ENCODE measurements around the gene RGS3.

RGS3 gene

DNA sequence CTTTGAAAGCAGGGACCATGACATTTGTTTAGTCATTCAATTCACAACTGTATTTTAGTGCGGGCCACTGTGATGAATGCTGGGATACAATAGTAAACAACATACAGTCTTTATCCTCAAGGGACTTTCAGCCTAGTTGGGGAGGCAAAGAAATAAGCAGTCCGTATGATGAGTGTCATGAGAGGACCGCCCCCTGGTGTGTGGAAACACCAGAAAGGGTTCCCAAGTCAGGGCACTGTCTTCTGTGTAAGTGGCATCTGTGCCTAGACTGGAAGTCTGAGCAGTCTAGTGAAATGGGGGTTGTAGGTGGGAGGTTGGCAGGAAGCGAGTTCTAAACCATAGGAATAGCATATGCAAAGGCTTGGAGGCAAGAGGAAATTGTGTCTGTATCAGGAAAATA is 46.2 kb upstream of the RGS3 start:
- no peak overlapping the region for H3K4me3 ChIP-seq (ENCODE audit: low read depth, low read length)
- no peak for TF ChIP-seq ZNF843 (tag by site-specific recombination; IDR thresholded peaks at IDR 0.05)
- TF ChIP-seq ZNF114 (tag by site-specific recombination; IDR thresholded peaks at IDR 0.05) = no peak
- TF ChIP-seq, protein P1, sequence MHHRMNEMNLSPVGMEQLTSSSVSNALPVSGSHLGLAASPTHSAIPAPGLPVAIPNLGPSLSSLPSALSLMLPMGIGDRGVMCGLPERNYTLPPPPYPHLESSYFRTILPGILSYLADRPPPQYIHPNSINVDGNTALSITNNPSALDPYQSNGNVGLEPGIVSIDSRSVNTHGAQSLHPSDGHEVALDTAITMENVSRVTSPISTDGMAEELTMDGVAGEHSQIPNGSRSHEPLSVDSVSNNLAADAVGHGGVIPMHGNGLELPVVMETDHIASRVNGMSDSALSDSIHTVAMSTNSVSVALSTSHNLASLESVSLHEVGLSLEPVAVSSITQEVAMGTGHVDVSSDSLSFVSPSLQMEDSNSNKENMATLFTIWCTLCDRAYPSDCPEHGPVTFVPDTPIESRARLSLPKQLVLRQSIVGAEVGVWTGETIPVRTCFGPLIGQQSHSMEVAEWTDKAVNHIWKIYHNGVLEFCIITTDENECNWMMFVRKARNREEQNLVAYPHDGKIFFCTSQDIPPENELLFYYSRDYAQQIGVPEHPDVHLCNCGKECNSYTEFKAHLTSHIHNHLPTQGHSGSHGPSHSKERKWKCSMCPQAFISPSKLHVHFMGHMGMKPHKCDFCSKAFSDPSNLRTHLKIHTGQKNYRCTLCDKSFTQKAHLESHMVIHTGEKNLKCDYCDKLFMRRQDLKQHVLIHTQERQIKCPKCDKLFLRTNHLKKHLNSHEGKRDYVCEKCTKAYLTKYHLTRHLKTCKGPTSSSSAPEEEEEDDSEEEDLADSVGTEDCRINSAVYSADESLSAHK (tag by site-specific recombination; IDR thresholded peaks at IDR 0.05) = no peak
- no peak for TF ChIP-seq SCRT2 (tag by site-specific recombination; IDR thresholded peaks at IDR 0.05)
- no peak for TF ChIP-seq ZFP3 (tag by site-specific recombination; IDR thresholded peaks at IDR 0.05; ENCODE audit: low read depth)
- TF ChIP-seq ZNF155 (tag by site-specific recombination; IDR thresholded peaks at IDR 0.05) = no peak
- TF ChIP-seq, protein P2, sequence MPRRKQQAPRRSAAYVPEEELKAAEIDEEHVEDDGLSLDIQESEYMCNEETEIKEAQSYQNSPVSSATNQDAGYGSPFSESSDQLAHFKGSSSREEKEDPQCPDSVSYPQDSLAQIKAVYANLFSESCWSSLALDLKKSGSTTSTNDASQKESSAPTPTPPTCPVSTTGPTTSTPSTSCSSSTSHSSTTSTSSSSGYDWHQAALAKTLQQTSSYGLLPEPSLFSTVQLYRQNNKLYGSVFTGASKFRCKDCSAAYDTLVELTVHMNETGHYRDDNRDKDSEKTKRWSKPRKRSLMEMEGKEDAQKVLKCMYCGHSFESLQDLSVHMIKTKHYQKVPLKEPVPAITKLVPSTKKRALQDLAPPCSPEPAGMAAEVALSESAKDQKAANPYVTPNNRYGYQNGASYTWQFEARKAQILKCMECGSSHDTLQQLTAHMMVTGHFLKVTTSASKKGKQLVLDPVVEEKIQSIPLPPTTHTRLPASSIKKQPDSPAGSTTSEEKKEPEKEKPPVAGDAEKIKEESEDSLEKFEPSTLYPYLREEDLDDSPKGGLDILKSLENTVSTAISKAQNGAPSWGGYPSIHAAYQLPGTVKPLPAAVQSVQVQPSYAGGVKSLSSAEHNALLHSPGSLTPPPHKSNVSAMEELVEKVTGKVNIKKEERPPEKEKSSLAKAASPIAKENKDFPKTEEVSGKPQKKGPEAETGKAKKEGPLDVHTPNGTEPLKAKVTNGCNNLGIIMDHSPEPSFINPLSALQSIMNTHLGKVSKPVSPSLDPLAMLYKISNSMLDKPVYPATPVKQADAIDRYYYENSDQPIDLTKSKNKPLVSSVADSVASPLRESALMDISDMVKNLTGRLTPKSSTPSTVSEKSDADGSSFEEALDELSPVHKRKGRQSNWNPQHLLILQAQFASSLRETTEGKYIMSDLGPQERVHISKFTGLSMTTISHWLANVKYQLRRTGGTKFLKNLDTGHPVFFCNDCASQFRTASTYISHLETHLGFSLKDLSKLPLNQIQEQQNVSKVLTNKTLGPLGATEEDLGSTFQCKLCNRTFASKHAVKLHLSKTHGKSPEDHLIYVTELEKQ (tag by site-specific recombination; IDR thresholded peaks at IDR 0.05; ENCODE audit: borderline replicate concordance) = no peak
- no peak for TF ChIP-seq ZNF555 (tag by site-specific recombination; conservative IDR thresholded peaks at IDR 0.05)
- no peak for TF ChIP-seq SETDB1 (IDR thresholded peaks at IDR 0.05; ENCODE audit: insufficient read length, low read length)
- TF ChIP-seq ZNF560 (tag by site-specific recombination; IDR thresholded peaks at IDR 0.05; ENCODE audit: borderline replicate concordance) = no peak
- TF ChIP-seq, protein P3, sequence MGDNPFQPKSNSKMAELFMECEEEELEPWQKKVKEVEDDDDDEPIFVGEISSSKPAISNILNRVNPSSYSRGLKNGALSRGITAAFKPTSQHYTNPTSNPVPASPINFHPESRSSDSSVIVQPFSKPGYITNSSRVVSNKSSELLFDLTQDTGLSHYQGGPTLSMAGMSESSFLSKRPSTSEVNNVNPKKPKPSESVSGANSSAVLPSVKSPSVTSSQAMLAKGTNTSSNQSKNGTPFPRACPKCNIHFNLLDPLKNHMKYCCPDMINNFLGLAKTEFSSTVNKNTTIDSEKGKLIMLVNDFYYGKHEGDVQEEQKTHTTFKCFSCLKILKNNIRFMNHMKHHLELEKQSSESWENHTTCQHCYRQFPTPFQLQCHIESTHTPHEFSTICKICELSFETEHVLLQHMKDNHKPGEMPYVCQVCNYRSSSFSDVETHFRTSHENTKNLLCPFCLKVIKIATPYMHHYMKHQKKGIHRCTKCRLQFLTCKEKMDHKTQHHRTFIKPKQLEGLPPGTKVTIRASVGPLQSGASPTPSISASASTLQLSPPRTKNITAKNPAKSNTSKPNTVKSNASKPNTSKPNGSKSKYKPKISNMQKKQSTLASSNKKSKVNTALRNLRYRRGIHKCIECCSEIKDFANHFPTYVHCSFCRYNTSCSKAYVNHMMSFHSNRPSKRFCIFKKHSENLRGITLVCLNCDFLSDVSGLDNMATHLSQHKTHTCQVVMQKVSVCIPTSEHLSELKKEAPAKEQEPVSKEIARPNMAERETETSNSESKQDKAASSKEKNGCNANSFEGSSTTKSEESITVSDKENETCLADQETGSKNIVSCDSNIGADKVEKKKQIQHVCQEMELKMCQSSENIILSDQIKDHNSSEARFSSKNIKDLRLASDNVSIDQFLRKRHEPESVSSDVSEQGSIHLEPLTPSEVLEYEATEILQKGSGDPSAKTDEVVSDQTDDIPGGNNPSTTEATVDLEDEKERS (tag by site-specific recombination; IDR thresholded peaks at IDR 0.05) = no peak
- no peak for TF ChIP-seq PRDM1 (tag by site-specific recombination; IDR thresholded peaks at IDR 0.05)
- no peak for TF ChIP-seq EGR2 (tag by site-specific recombination; IDR thresholded peaks at IDR 0.05; ENCODE audit: low read depth)
- no peak for TF ChIP-seq ZNF48 (tag by site-specific recombination; IDR thresholded peaks at IDR 0.05)
- H3K36me3 ChIP-seq (ENCODE audit: control insufficient read depth in 2 of 2, insufficient read depth in 1 of 2, low read length in 2 of 2) = no peaks in the 10 kb centered on the region
- CTCF ChIA-PET = no interaction called here
- no peaks in the 10 kb centered on the region for H3K9me3 ChIP-seq (ENCODE audit: control insufficient read depth, insufficient read depth, low read depth, low read length)
- POLR2A ChIA-PET = no interaction called here
- H3K27ac ChIP-seq (ENCODE audit: extremely low read depth, low read depth, low read length) = no peak overlapping the region
- H3K4me1 ChIP-seq (ENCODE audit: control insufficient read depth, insufficient read depth, low read length) = no peaks in the 10 kb centered on the region

DNA sequence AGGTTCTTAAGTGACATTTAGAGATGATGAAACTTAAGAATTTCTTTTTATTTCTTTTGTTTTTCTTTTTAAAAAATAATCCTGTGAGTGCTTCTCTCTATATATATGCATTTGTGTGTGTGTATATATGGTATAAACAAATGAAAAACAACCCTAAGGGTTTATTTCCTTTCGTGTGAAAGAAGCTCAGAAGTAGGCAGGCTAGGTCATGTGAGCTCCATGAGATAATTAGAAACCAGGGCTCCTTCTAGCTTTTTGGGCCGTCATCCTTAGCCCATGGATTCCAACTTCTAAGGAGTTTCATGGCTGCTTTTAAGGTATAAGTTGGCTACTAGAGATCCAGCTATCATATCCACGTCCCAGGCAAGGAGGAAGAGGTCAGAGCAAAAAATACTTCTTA is 41.8 kb upstream of the RGS3 start:
- H3K36me3 ChIP-seq (ENCODE audit: control insufficient read depth in 2 of 2, insufficient read depth in 1 of 2, low read length in 2 of 2) = no peaks in the 10 kb centered on the region
- H3K4me1 ChIP-seq (ENCODE audit: control insufficient read depth, insufficient read depth, low read length) = no peaks in the 10 kb centered on the region
- CTCF ChIA-PET = interaction anchor here (1.0 kb wide), 1 partner anchor 17 kb away, joined by 3 read pairs; no protein-coding TSS in a partner anchor
- TF ChIP-seq ZNF214 (tag by site-specific recombination; IDR thresholded peaks at IDR 0.05; ENCODE audit: borderline replicate concordance) (no peak), ZNF394 (tag by site-specific recombination; IDR thresholded peaks at IDR 0.05; ENCODE audit: borderline replicate concordance) (no peak), ZNF514 (tag by site-specific recombination; IDR thresholded peaks at IDR 0.05) (no peak), ZNF596 (tag by site-specific recombination; IDR thresholded peaks at IDR 0.05) (no peak), ZBTB20 (tag by site-specific recombination; IDR thresholded peaks at IDR 0.05) (no peak)
- H3K4me3 ChIP-seq (ENCODE audit: low read depth, low read length) = no peak overlapping the region
- no peaks in the 10 kb centered on the region for H3K9me3 ChIP-seq (ENCODE audit: control insufficient read depth, insufficient read depth, low read depth, low read length)
- POLR2A ChIA-PET = interaction anchor here (2.4 kb wide), 1 partner anchor 11 kb away, joined by 8 read pairs; the partner anchor contains the start of genes C9orf43 and POLE3
- H3K27ac ChIP-seq (ENCODE audit: extremely low read depth, low read depth, low read length) = no peak overlapping the region

Data from HEK293 (cell line).